Astrocyte of the spinal cord (primary cell): Measurements from ENCODE around the gene ZNF584.
"Not testable (repeated sequence)": the region's sequence is repeated elsewhere in the genome, so short reads cannot be mapped to it uniquely, and the experiment has no call there.

Experiments
- DNase-seq: peaks from one replicate; pipeline ENCODE4 v3.0.0; 2011; ENCODE audit warnings: low read depth, low spot score
- H3K4me3 ChIP-seq: 2 replicates; pipeline ENCODE4 v1.5.1; 2011; ENCODE audit warnings: low read depth, mild to moderate bottlenecking, low read length, moderate library complexity
- CTCF ChIP-seq: IDR thresholded peaks from 2 replicates; pipeline ENCODE4 v1.5.1; 2012; ENCODE audit warnings: low read depth, mild to moderate bottlenecking, low read length, inconsistent platforms
- in situ Hi-C: cut with HindIII; loops from 2 replicates; pipeline ENCODE4 v1.10.0; 2017; ENCODE audit warnings: low sequenced_read_pairs

The ZNF584 gene

GRCh38 chr19:58429745-58430144, 21.3 kb downstream of the ZNF584 start:
- no peak for DNase-seq
- H3K4me3 ChIP-seq, result no peak overlapping the region
- in situ Hi-C loops, result no loop called here
- no peak for TF ChIP-seq CTCF

- in situ Hi-C loops, result no loop called here
- no peak for TF ChIP-seq CTCF
- H3K4me3 ChIP-seq, result no peak overlapping the region
- no peak for DNase-seq
These were observed 25.8 kb downstream of the ZNF584 start for GRCh38 chr19:58434217-58434616.

- peak within 1 kb of the TSS; percentile 71 for H3K4me3 ChIP-seq
- DNase-seq, result peak; percentile 100
- in situ Hi-C loops, result no loop called here
- TF ChIP-seq CTCF, result no peak
These were observed 31.4 kb downstream of the ZNF584 start, which contains the start of gene ZNF132 for GRCh38 chr19:58439576-58440554. Gene ZNF132 (minus strand): TSS chr19:58440153. CDS start chr19:58439821, 332 bp downstream.

- in situ Hi-C loops, result no loop called here
- no peak for DNase-seq
- no peak for TF ChIP-seq CTCF
- H3K4me3 ChIP-seq, result peak overlapping the region; percentile 71
These were observed 32.1 kb downstream of the ZNF584 start for GRCh38 chr19:58440556-58440955.

GRCh38 chr19:58442986-58443385, 34.5 kb downstream of the ZNF584 start:
- in situ Hi-C loops, DNase-seq, H3K4me3 ChIP-seq: not testable (repeated sequence)

- in situ Hi-C loops, DNase-seq: not testable (repeated sequence)
These were observed 40.4 kb downstream of the ZNF584 start for GRCh38 chr19:58448860-58449259.

GRCh38 chr19:58449980-58450379, 41.5 kb downstream of the ZNF584 start:
- DNase-seq, H3K4me3 ChIP-seq, in situ Hi-C loops: not testable (repeated sequence)

More at GRCh38 chr19:58448860-58449259, 40.4 kb downstream of the ZNF584 start:
- not testable (repeated sequence) for H3K4me3 ChIP-seq

GRCh38 chr19:58450856-58451357, 42.5 kb downstream of the ZNF584 start:
- no peak for DNase-seq
- in situ Hi-C loops, result no loop called here
- no peak for TF ChIP-seq CTCF

More at GRCh38 chr19:58450856-58451357, 42.5 kb downstream of the ZNF584 start:
- peak overlapping the region; percentile 63 for H3K4me3 ChIP-seq
